WTC11 (cell line): ENCODE measurements around the gene NME2. TPM values are rescaled to one million over a fixed set of nuclear protein-coding genes. Genes with fewer than 3 reads are reported as not detected.

ENCODE experiments used
- ATAC-seq: fragments of 200-7000 bp; cut with Tn5 transposase; 2 replicates; pipeline ENCODE4 v1.10.0; 2021; ENCODE audit warnings: mild to moderate bottlenecking, moderate library complexity
- CTCF ChIA-PET: fragments of 300-600 bp; sonication (Branson Sonifier 250); formaldehyde crosslinking; loops from one replicate; lab custom pipeline; 2021; ENCODE audit warnings: antibody characterized with exemption; lab: Charles Lee
- POLR2A ChIA-PET: fragments of 350-600 bp; sonication (Branson Sonifier 250); formaldehyde crosslinking; loops from one replicate; lab custom pipeline; 2021; ENCODE audit warnings: antibody characterized with exemption; lab: Charles Lee
- DNase-seq: peaks from one replicate; pipeline ENCODE4 v3.0.0; 2021; ENCODE audit warnings: low spot score
- H3K27ac Mint-ChIP-seq: 2 replicates; pipeline ENCODE4 v1.8.0; 2021; ENCODE audit warnings: mixed read lengths
- H3K27me3 Mint-ChIP-seq: 2 replicates; pipeline ENCODE4 v1.8.0; 2021; ENCODE audit warnings: low read depth, mild to moderate bottlenecking, moderate library complexity, mixed read lengths
- H3K36me3 Mint-ChIP-seq: 2 replicates; pipeline ENCODE4 v1.8.0; 2021; ENCODE audit warnings: mixed read lengths
- H3K4me1 Mint-ChIP-seq: 2 replicates; pipeline ENCODE4 v1.8.0; 2022; ENCODE audit warnings: mixed read lengths
- H3K4me3 Mint-ChIP-seq: 2 replicates; pipeline ENCODE4 v1.8.0; 2021; ENCODE audit warnings: mild to moderate bottlenecking, moderate library complexity, mixed read lengths
- H3K9me3 Mint-ChIP-seq: 2 replicates; pipeline ENCODE4 v1.8.0; 2021; ENCODE audit warnings: mixed read lengths
- CREB1 ChIP-seq: sonication (generic); formaldehyde crosslinking; IDR thresholded peaks from 2 replicates; pipeline ENCODE4 v1.8.0; 2023; ENCODE audit warnings: mild to moderate bottlenecking, missing genetic modification reagents
- CREM ChIP-seq: sonication (generic); formaldehyde crosslinking; IDR thresholded peaks from 2 replicates; pipeline ENCODE4 v1.8.1; 2022; ENCODE audit warnings: mild to moderate bottlenecking, missing genetic modification reagents, moderate library complexity
- ELF4 ChIP-seq: sonication (generic); formaldehyde crosslinking; IDR thresholded peaks from 2 replicates; pipeline ENCODE4 v1.8.1; 2022; ENCODE audit warnings: low read depth, mild to moderate bottlenecking, moderate library complexity, missing genetic modification reagents
- EMX1 ChIP-seq: fragments of 250-450 bp; sonication (Bioruptor Pico); IDR thresholded peaks from 2 replicates; pipeline ENCODE4 v1.8.0; 2021; ENCODE audit warnings: mild to moderate bottlenecking
- ESRRA ChIP-seq: sonication (generic); formaldehyde crosslinking; IDR thresholded peaks from 2 replicates; pipeline ENCODE4 v1.8.1; 2022; ENCODE audit warnings: mild to moderate bottlenecking, missing genetic modification reagents, borderline replicate concordance
- FOXJ3 ChIP-seq: sonication (generic); formaldehyde crosslinking; IDR thresholded peaks from 2 replicates; pipeline ENCODE4 v1.9.0; 2021; ENCODE audit warnings: missing genetic modification reagents, mild to moderate bottlenecking, borderline replicate concordance
- FOXP1 ChIP-seq: sonication (generic); formaldehyde crosslinking; IDR thresholded peaks from 2 replicates; pipeline ENCODE4 v1.8.0; 2022; ENCODE audit warnings: missing genetic modification reagents, mild to moderate bottlenecking, moderate library complexity, borderline replicate concordance
- FOXP4 ChIP-seq: sonication (generic); formaldehyde crosslinking; IDR thresholded peaks from 2 replicates; pipeline ENCODE4 v1.8.0; 2022; ENCODE audit warnings: mild to moderate bottlenecking, missing genetic modification reagents
- GRHL2 ChIP-seq: fragments of 250-450 bp; sonication (Bioruptor Pico); IDR thresholded peaks from 2 replicates; pipeline ENCODE4 v1.8.0; 2022; ENCODE audit warnings: mild to moderate bottlenecking, moderate library complexity; ENCODE audit not compliant: insufficient replicate concordance, severe bottlenecking
- IRF2 ChIP-seq: sonication (generic); formaldehyde crosslinking; IDR thresholded peaks from 2 replicates; pipeline ENCODE4 v1.8.0; 2022; ENCODE audit warnings: low read depth, missing genetic modification reagents, borderline replicate concordance
- JAZF1 ChIP-seq: fragments of 250-450 bp; sonication (Bioruptor Pico); IDR thresholded peaks from 2 replicates; pipeline ENCODE4 v1.9.0; 2021; ENCODE audit warnings: moderate library complexity, mild to moderate bottlenecking, inconsistent platforms
- NFE2L1 ChIP-seq: sonication (generic); formaldehyde crosslinking; IDR thresholded peaks from 2 replicates; pipeline ENCODE4 v1.8.1; 2023; ENCODE audit warnings: missing genetic modification reagents
- NR2C2 ChIP-seq: sonication (generic); formaldehyde crosslinking; IDR thresholded peaks from 2 replicates; pipeline ENCODE4 v1.8.0; 2022; ENCODE audit warnings: mild to moderate bottlenecking, missing genetic modification reagents
- SOX15 ChIP-seq: fragments of 250-450 bp; sonication (Bioruptor Pico); IDR thresholded peaks from 2 replicates; pipeline ENCODE4 v1.9.0; 2021; ENCODE audit warnings: mild to moderate bottlenecking
- TEAD4 ChIP-seq: sonication (generic); formaldehyde crosslinking; IDR thresholded peaks from 2 replicates; pipeline ENCODE4 v1.8.0; 2022; ENCODE audit warnings: mild to moderate bottlenecking, missing genetic modification reagents
- ZMAT4 ChIP-seq: fragments of 250-450 bp; sonication (Bioruptor Pico); IDR thresholded peaks from 2 replicates; pipeline ENCODE4 v1.9.0; 2021; ENCODE audit warnings: mild to moderate bottlenecking
- ZNF232 ChIP-seq: sonication (generic); formaldehyde crosslinking; IDR thresholded peaks from 2 replicates; pipeline ENCODE4 v1.8.0; 2022; ENCODE audit warnings: mild to moderate bottlenecking, missing genetic modification reagents
- ZNF263 ChIP-seq: sonication (generic); formaldehyde crosslinking; IDR thresholded peaks from 2 replicates; pipeline ENCODE4 v1.8.1; 2022; ENCODE audit warnings: low read depth, mild to moderate bottlenecking, moderate library complexity, missing genetic modification reagents
- ZNF281 ChIP-seq: sonication (generic); formaldehyde crosslinking; IDR thresholded peaks from 2 replicates; pipeline ENCODE4 v1.8.0; 2023; ENCODE audit warnings: mild to moderate bottlenecking, missing genetic modification reagents
- ZNF416 ChIP-seq: fragments of 250-450 bp; sonication (Bioruptor Pico); IDR thresholded peaks from 2 replicates; pipeline ENCODE4 v1.9.0; 2021; ENCODE audit warnings: mild to moderate bottlenecking, inconsistent platforms
- ZNF532 ChIP-seq: fragments of 250-450 bp; sonication (Bioruptor Pico); IDR thresholded peaks from 2 replicates; pipeline ENCODE4 v1.9.0; 2021; ENCODE audit warnings: mild to moderate bottlenecking, borderline replicate concordance
- ZNF671 ChIP-seq: fragments of 250-450 bp; sonication (Bioruptor Pico); IDR thresholded peaks from 2 replicates; pipeline ENCODE4 v1.8.0; 2021; ENCODE audit warnings: mild to moderate bottlenecking
- total RNA-seq: library from RNA; stranded (reverse); gene quantifications from 3 replicates; pipeline ENCODE4 v1.2.3, GENCODE V29; 2021
- TF ChIP-seq, protein P1 (sequence below): sonication (generic); formaldehyde crosslinking; IDR thresholded peaks from 2 replicates; pipeline ENCODE4 v1.8.1; 2022; ENCODE audit warnings: mild to moderate bottlenecking, moderate library complexity, missing genetic modification reagents
- TF ChIP-seq, protein P2 (sequence below): sonication (generic); formaldehyde crosslinking; IDR thresholded peaks from 2 replicates; pipeline ENCODE4 v1.8.1; 2023; ENCODE audit warnings: mild to moderate bottlenecking, missing genetic modification reagents

Gene NME2
- total RNA-seq, 1 experiment from 2014 or later, result 746 TPM

DNA sequence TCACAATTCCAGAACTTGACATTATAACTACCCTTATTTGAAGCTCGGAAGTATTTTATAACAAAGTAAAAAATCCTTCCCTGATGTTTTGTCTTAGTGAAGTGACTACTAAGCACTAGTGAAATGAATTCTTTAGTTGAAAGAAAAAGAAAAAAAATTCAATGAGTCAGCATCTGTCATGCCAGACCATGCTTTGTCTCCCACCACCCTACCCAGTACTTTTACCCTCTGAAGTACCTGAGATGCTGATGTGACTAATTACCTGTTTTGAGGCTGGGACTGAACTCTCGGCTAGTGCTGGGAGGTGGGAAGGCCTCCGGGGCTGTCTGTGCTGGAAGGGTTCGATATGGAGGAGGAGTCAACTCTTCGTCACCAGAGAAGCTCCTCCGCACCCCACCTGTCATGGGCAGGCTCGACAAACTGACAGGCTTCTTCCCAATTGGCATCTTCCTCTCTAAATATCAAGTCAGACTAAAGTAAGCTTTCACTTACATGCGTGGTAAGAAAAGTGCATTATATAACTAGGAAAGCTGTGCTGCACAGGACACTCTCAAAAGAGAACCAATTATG is 19.6 kb downstream of the NME2 start:
- Mint-ChIP-seq H3K27ac (no peak overlapping the region; the same call in 1 of the 2 replicates), H3K4me3 (no peak overlapping the region), H3K4me1 (no peaks in the 10 kb centered on the region), H3K9me3 (no peaks in the 10 kb centered on the region), H3K36me3 (peaks cover 64% of the 10 kb centered on the region), H3K27me3 (no peaks in the 10 kb centered on the region)
- no peak; the same call in 1 of the 2 replicates for ATAC-seq
- POLR2A ChIA-PET, result interaction anchor here (1.0 kb wide), 1 partner anchor 20 kb away, joined by 5 read pairs; the partner anchor contains the start of gene NME2
- no peak for DNase-seq
- CTCF ChIA-PET, result no interaction called here
- TF ChIP-seq ZNF232 (CRISPR knock-in tag) (no peak), FOXP1 (CRISPR knock-in tag) (no peak), TEAD4 (no peak), CREB1 (CRISPR knock-in tag) (no peak), NFE2L1 (no peak), ZNF671 (no peak), ELF4 (no peak), ZMAT4 (no peak), NR2C2 (CRISPR knock-in tag) (no peak), ZNF263 (CRISPR knock-in tag) (no peak), FOXP4 (CRISPR knock-in tag) (no peak), GRHL2 (CRISPR knock-in tag) (no peak), JAZF1 (no peak)

- Mint-ChIP-seq H3K9me3 (no peaks in the 10 kb centered on the region), H3K4me3 (no peak overlapping the region), H3K27me3 (no peaks in the 10 kb centered on the region), H3K27ac (no peak overlapping the region), H3K36me3 (peaks cover 64% of the 10 kb centered on the region), H3K4me1 (no peaks in the 10 kb centered on the region)
- CTCF ChIA-PET, result no interaction called here
- POLR2A ChIA-PET, result no interaction called here
- DNase-seq (no peak), ATAC-seq (no peak)
- TF ChIP-seq CREM (CRISPR knock-in tag) (no peak), SOX15 (CRISPR knock-in tag) (no peak), ZNF671 (no peak), IRF2 (no peak), ZNF416 (CRISPR knock-in tag) (no peak), FOXJ3 (no peak), ZNF532 (CRISPR knock-in tag) (no peak), ZNF263 (CRISPR knock-in tag) (no peak), ZNF281 (CRISPR knock-in tag) (no peak), ESRRA (CRISPR knock-in tag) (no peak), EMX1 (CRISPR knock-in tag) (no peak)
- TF ChIP-seq, protein P1, sequence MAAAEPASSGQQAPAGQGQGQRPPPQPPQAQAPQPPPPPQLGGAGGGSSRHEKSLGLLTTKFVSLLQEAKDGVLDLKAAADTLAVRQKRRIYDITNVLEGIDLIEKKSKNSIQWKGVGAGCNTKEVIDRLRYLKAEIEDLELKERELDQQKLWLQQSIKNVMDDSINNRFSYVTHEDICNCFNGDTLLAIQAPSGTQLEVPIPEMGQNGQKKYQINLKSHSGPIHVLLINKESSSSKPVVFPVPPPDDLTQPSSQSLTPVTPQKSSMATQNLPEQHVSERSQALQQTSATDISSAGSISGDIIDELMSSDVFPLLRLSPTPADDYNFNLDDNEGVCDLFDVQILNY (CRISPR knock-in tag), result no peak
- TF ChIP-seq, protein P2, sequence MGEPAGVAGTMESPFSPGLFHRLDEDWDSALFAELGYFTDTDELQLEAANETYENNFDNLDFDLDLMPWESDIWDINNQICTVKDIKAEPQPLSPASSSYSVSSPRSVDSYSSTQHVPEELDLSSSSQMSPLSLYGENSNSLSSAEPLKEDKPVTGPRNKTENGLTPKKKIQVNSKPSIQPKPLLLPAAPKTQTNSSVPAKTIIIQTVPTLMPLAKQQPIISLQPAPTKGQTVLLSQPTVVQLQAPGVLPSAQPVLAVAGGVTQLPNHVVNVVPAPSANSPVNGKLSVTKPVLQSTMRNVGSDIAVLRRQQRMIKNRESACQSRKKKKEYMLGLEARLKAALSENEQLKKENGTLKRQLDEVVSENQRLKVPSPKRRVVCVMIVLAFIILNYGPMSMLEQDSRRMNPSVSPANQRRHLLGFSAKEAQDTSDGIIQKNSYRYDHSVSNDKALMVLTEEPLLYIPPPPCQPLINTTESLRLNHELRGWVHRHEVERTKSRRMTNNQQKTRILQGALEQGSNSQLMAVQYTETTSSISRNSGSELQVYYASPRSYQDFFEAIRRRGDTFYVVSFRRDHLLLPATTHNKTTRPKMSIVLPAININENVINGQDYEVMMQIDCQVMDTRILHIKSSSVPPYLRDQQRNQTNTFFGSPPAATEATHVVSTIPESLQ (CRISPR knock-in tag), result no peak
These were observed 22.1 kb downstream of the NME2 start for GRCh38 chr17:51188271-51188833.
